Spleen (tissue), 7 donors: ENCODE data around the gene GPR27.

Source experiments
- POLR2A ChIP-seq, 3 donors: fragments of 450-650 bp; IDR thresholded peaks; one replicate each; pipeline ENCODE4 v1.5.1; 2017; ENCODE audit warnings: antibody characterized with exemption in 3 of 3, mild to moderate bottlenecking in 1 of 3
- TF ChIP-seq, protein P1 (sequence below), 11 experiments: fragments of 200-600 bp in 7 of 11; fragments of 450-650 bp in 4 of 11; sonication (generic) in 4 of 11; IDR thresholded peaks in 8 of 11; conservative IDR thresholded peaks in 3 of 11; 1 replicate in 7 of 11; 2 replicates in 4 of 11; pipeline versions ENCODE4 v1.4.0 to v1.8.0; 2016 to 2021; ENCODE audit warnings: antibody characterized with exemption in 11 of 11, inconsistent platforms in 4 of 11, mild to moderate bottlenecking in 1 of 11
- donor health status: DM: no; HTN: no; CAD: no; lungs with moderate emphysema.
- donor health status: DM: no; HTN: no; CAD: no.
- donor health status: DM: no; HTN: no; CAD: no.

DNA sequence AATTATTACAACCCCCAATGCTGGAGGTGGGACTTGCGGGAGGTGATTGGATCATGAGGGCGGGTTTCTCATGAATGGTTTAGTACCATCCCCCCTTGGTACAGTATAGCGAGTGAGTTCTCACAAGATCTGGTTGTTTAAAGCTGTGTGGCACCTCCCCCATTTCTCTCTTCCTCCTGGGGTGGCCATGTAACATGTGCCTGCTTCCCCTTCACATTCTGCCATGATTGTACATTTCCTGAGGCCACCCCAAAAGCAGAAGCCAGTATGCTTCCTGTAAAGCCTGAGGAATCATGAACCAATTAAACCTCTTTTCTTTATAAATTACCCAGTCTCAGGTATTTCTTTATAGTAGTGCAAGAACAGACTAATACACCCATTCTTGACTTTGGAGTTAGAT, 51.5 kb downstream of the GPR27 start:
- TF ChIP-seq, protein P1, sequence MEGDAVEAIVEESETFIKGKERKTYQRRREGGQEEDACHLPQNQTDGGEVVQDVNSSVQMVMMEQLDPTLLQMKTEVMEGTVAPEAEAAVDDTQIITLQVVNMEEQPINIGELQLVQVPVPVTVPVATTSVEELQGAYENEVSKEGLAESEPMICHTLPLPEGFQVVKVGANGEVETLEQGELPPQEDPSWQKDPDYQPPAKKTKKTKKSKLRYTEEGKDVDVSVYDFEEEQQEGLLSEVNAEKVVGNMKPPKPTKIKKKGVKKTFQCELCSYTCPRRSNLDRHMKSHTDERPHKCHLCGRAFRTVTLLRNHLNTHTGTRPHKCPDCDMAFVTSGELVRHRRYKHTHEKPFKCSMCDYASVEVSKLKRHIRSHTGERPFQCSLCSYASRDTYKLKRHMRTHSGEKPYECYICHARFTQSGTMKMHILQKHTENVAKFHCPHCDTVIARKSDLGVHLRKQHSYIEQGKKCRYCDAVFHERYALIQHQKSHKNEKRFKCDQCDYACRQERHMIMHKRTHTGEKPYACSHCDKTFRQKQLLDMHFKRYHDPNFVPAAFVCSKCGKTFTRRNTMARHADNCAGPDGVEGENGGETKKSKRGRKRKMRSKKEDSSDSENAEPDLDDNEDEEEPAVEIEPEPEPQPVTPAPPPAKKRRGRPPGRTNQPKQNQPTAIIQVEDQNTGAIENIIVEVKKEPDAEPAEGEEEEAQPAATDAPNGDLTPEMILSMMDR (IDR thresholded peaks at IDR 0.05 in 8 of 11, conservative IDR thresholded peaks at IDR 0.05 in 3 of 11): no peak
- TF ChIP-seq POLR2A (IDR thresholded peaks at IDR 0.05): no peak
